DOHH2 (cell line): Measurements from ENCODE around the gene TADA2B.

Source experiments
- H3F3A ChIP-seq: fragments of 200-600 bp; sonication (generic), shearing (Covaris generic); 2 replicates; pipeline ENCODE4 v1.6.0; 2016; ENCODE audit warnings: antibody characterized with exemption, mild to moderate bottlenecking; ENCODE audit not compliant: control insufficient read depth, insufficient read depth
- H3K27ac ChIP-seq: fragments of 200-600 bp; sonication (generic); 2 replicates; pipeline ENCODE4 v1.5.1; 2014; ENCODE audit warnings: low read depth, mild to moderate bottlenecking, low read length, moderate library complexity
- H3K27me3 ChIP-seq: fragments of 200-600 bp; sonication (generic); 2 replicates; pipeline ENCODE4 v1.6.1; 2014; ENCODE audit warnings: mild to moderate bottlenecking, low read length, mixed read lengths; ENCODE audit not compliant: control insufficient read depth
- H3K36me3 ChIP-seq: fragments of 200-600 bp; sonication (generic); 2 replicates; pipeline ENCODE4 v1.6.1; 2014; ENCODE audit warnings: mild to moderate bottlenecking, low read length, moderate library complexity, mixed read lengths; ENCODE audit not compliant: control insufficient read depth
- H3K4me1 ChIP-seq: fragments of 200-600 bp; sonication (generic); 2 replicates; pipeline ENCODE4 v1.6.1; 2014; ENCODE audit warnings: mild to moderate bottlenecking, low read length, mixed read lengths; ENCODE audit not compliant: control insufficient read depth
- H3K4me2 ChIP-seq: fragments of 200-600 bp; sonication (generic); 2 replicates; pipeline ENCODE4 v1.6.0; 2014; ENCODE audit warnings: mild to moderate bottlenecking, low read length, moderate library complexity
- H3K4me3 ChIP-seq: fragments of 200-600 bp; sonication (generic); 2 replicates; pipeline ENCODE4 v1.5.1; 2014; ENCODE audit warnings: mild to moderate bottlenecking, low read length, mixed read lengths
- H3K79me2 ChIP-seq: fragments of 200-600 bp; sonication (generic); 2 replicates; pipeline ENCODE4 v1.6.1; 2014; ENCODE audit warnings: mild to moderate bottlenecking, low read length, mixed read lengths; ENCODE audit not compliant: control insufficient read depth
- H3K9me2 ChIP-seq: fragments of 200-600 bp; sonication (generic); replicated peaks from 2 replicates; pipeline ENCODE4 v1.6.1; 2014; ENCODE audit warnings: mild to moderate bottlenecking, low read length, mixed read lengths; ENCODE audit not compliant: control insufficient read depth
- H3K9me3 ChIP-seq: fragments of 200-600 bp; sonication (generic); 2 replicates; pipeline ENCODE4 v1.6.1; 2014; ENCODE audit warnings: antibody characterized with exemption, low read length, mixed read lengths; ENCODE audit not compliant: control insufficient read depth, insufficient read depth
- H4K20me1 ChIP-seq: fragments of 200-600 bp; sonication (generic); 2 replicates; pipeline ENCODE4 v1.6.0; 2014; ENCODE audit warnings: low read depth, mild to moderate bottlenecking, antibody characterized with exemption, low read length, moderate library complexity; ENCODE audit not compliant: control insufficient read depth, insufficient read depth
- EZH2phosphoT487 ChIP-seq: fragments of 200-600 bp; sonication (generic); IDR thresholded peaks from 2 replicates; pipeline ENCODE4 v1.6.1; 2017; ENCODE audit warnings: borderline replicate concordance, mild to moderate bottlenecking, antibody characterized with exemption, low read length, moderate library complexity, mixed read lengths
- TF ChIP-seq, protein P1 (sequence below): fragments of 200-600 bp; sonication (generic); IDR thresholded peaks from one replicate; pipeline ENCODE4 v1.5.1; 2014; ENCODE audit warnings: antibody characterized with exemption, mild to moderate bottlenecking, low read depth, low read length; ENCODE audit not compliant: poor library complexity, severe bottlenecking

The TADA2B gene

DNA sequence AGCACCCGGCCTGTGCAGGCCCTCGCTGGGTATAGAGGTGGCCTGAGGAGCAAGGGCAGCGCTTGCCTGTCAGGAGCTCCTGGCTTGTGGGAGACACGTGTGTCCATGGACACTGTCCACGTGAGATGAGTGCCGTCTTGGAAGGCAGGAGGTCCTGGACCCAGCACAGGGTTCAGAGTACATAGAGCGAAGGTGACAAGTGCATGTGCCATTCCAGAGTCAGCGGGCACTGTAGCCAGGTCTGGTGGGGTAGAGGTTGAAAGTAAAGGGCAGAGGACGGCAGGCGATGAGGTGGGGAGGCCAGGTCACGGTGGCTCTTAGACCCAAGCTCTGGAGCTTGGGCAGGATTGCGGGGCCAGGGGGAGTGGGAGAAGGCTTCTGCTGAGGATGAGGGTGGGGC is 28.4 kb upstream of the TADA2B start:
- H4K20me1 ChIP-seq, result no peaks in the 10 kb centered on the region
- peaks cover 82% of the 10 kb centered on the region for H3K36me3 ChIP-seq
- TF ChIP-seq EZH2phosphoT487, result no peak
- TF ChIP-seq, protein P1, sequence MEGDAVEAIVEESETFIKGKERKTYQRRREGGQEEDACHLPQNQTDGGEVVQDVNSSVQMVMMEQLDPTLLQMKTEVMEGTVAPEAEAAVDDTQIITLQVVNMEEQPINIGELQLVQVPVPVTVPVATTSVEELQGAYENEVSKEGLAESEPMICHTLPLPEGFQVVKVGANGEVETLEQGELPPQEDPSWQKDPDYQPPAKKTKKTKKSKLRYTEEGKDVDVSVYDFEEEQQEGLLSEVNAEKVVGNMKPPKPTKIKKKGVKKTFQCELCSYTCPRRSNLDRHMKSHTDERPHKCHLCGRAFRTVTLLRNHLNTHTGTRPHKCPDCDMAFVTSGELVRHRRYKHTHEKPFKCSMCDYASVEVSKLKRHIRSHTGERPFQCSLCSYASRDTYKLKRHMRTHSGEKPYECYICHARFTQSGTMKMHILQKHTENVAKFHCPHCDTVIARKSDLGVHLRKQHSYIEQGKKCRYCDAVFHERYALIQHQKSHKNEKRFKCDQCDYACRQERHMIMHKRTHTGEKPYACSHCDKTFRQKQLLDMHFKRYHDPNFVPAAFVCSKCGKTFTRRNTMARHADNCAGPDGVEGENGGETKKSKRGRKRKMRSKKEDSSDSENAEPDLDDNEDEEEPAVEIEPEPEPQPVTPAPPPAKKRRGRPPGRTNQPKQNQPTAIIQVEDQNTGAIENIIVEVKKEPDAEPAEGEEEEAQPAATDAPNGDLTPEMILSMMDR, result no peak

DNA sequence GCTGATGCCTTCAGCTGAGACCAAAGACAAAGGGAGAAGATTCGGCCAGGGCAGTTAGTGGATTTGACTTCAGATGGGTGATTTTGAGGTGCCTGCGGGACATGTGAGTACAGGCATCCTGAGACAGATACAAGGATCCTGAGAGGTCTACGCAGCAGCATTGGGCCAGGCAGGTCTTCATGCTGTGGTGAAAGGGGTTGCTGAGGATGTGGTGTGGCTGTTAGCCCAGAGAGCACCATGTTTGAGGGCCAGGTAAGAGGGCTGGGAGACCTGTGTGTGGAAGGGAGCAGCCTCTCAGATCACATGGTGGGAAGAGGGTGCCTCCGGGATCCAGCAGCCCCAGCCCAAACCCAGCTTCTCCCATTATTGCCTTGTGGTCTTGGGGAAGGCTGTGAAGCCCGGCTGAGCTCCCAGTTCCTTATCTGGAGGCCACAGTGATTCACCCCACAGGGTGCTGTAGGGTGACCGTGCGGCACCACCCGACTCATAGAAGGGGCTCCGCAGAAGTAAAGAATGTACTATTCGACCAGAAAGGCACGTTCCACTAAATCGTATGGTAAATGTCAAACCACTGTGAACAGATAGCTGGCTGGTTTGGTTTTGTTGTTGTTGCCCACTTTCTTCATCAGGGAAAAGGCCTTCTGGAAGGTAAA is 27.7 kb upstream of the TADA2B start:
- Histone ChIP-seq H4K20me1 (no peaks in the 10 kb centered on the region), H3F3A (peaks cover 6% of the 10 kb centered on the region; the same call in 1 of the 2 replicates), H3K27me3 (no peaks in the 10 kb centered on the region), H3K9me3 (no peaks in the 10 kb centered on the region), H3K4me2 (no peak overlapping the region), H3K4me1 (peaks cover 23% of the 10 kb centered on the region), H3K79me2 (0 out of 2 replicates have a peak, but pooled peaks cover 4% of the 10 kb centered on the region), H3K4me3 (no peak overlapping the region), H3K27ac (no peak overlapping the region), H3K36me3 (peaks cover 80% of the 10 kb centered on the region), H3K9me2 (no peaks in the 10 kb centered on the region)
- no peak for TF ChIP-seq EZH2phosphoT487
- TF ChIP-seq, protein P1, result no peak

More for the DNA sequence above, 28.4 kb upstream of the TADA2B start:
- Histone ChIP-seq H3K4me2 (no peak overlapping the region), H3K4me3 (no peak overlapping the region), H3K27me3 (no peaks in the 10 kb centered on the region), H3K4me1 (peaks cover 23% of the 10 kb centered on the region), H3K79me2 (0 out of 2 replicates have a peak, but pooled peaks cover 4% of the 10 kb centered on the region), H3K27ac (no peak overlapping the region), H3K9me2 (no peaks in the 10 kb centered on the region), H3K9me3 (no peaks in the 10 kb centered on the region), H3F3A (peaks cover 6% of the 10 kb centered on the region; the same call in 1 of the 2 replicates)

DNA sequence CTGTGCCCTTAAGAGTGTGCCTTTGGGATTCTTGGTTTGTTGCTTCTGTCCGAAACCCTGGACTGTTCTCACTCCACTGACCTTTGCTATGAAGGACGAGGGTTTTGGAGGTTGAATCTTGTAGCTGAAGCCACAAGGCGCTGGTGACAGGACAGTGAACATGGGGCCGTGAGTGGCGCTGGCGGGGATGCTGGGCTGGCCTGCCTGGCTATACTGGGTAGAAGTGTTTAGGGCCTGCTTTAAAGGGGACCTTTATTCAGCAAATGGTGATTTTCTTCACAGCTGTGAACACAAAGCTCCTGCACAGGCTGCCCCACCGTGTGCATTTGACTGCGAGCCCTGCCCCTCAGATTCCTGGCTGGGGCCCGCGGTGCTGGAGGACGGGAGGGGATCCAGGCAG is 27.1 kb upstream of the TADA2B start:
- Histone ChIP-seq H3K4me3 (no peak overlapping the region), H3K36me3 (peaks cover 80% of the 10 kb centered on the region), H3K4me1 (peaks cover 23% of the 10 kb centered on the region), H3K4me2 (no peak overlapping the region), H3F3A (peaks cover 6% of the 10 kb centered on the region; the same call in 1 of the 2 replicates), H3K27ac (no peak overlapping the region), H4K20me1 (no peaks in the 10 kb centered on the region), H3K9me2 (no peaks in the 10 kb centered on the region), H3K9me3 (no peaks in the 10 kb centered on the region), H3K79me2 (0 out of 2 replicates have a peak, but pooled peaks cover 4% of the 10 kb centered on the region), H3K27me3 (no peaks in the 10 kb centered on the region)
- TF ChIP-seq, protein P1, result no peak
- no peak for TF ChIP-seq EZH2phosphoT487
